Measurements from ENCODE around the gene AKAP6.

Gene AKAP6

GRCh38 chr14:32847867-32848266 lies 518.8 kb downstream of the AKAP6 start:
- DNase-seq, result no peak

- no peak for DNase-seq
Observed at GRCh38 chr14:32865827-32866376, 536.8 kb downstream of the AKAP6 start.

GRCh38 chr14:32883188-32883587 lies 554.1 kb downstream of the AKAP6 start:
- no peak for DNase-seq
